ENCODE data around the gene ITGB2. TPM values are rescaled to one million over a fixed set of nuclear protein-coding genes. Genes with fewer than 3 reads are reported as not detected.

ITGB2 gene
- total and polyA plus RNA-seq, 2 donors (not counting 1 experiment from before 2014, with no cell fraction given) = 0.05 TPM; not detected in 1

- H3K27me3 ChIP-seq (ENCODE audit: control insufficient read depth, insufficient read depth, low read length) = peaks cover 2% of the 10 kb centered on the region
- H3K4me2 ChIP-seq (ENCODE audit: extremely low read depth, insufficient read depth, low read length) = no peak overlapping the region
- no peak overlapping the region for H3K9ac ChIP-seq (ENCODE audit: insufficient read depth, low read length)
- TF ChIP-seq CTCF (conservative IDR thresholded peaks at IDR 0.05 in 1 of 2, IDR thresholded peaks at IDR 0.05 in 1 of 2; ENCODE audit: low read depth in 1 of 2, low read length in 2 of 2) (no peak), EZH2 (IDR thresholded peaks at IDR 0.05; ENCODE audit: low read length, missing control alignments) (no peak)
- DNase-seq (ENCODE audit: low read depth in 2 of 2) = no peak
- no peaks in the 10 kb centered on the region for H4K20me1 ChIP-seq (ENCODE audit: control insufficient read depth, extremely low read depth, insufficient read depth, low read length)
- no peak overlapping the region for H3K27ac ChIP-seq (ENCODE audit: insufficient read depth, low read length)
- no peaks in the 10 kb centered on the region for H3K9me3 ChIP-seq (ENCODE audit: control insufficient read depth, insufficient read depth, low read depth, low read length)
- H3K4me3 ChIP-seq (replicated peaks in 1 of 4; ENCODE audit: control extremely low read depth in 1 of 4, insufficient read depth in 1 of 4, low read depth in 3 of 4, low read length in 4 of 4) = no peak overlapping the region
- no peaks in the 10 kb centered on the region for H3K36me3 ChIP-seq (ENCODE audit: control insufficient read depth, insufficient read depth, low read length)
- no peaks in the 10 kb centered on the region for H3K79me2 ChIP-seq (ENCODE audit: control insufficient read depth, insufficient read depth, low read length)
- H3K4me1 ChIP-seq (ENCODE audit: control insufficient read depth, extremely low read depth, insufficient read depth, low read length) = no peaks in the 10 kb centered on the region
- H2AFZ ChIP-seq (ENCODE audit: low read length) = no peak overlapping the region
These were observed 34.3 kb downstream of the ITGB2 start for GRCh38 chr21:44886113-44887075.

- H3K4me1 ChIP-seq (ENCODE audit: control insufficient read depth, extremely low read depth, insufficient read depth, low read length) = no peaks in the 10 kb centered on the region
- peaks cover 2% of the 10 kb centered on the region for H3K27me3 ChIP-seq (ENCODE audit: control insufficient read depth, insufficient read depth, low read length)
- no peak for DNase-seq (ENCODE audit: low read depth in 2 of 2)
- no peaks in the 10 kb centered on the region for H4K20me1 ChIP-seq (ENCODE audit: control insufficient read depth, extremely low read depth, insufficient read depth, low read length)
- no peak overlapping the region for H3K27ac ChIP-seq (ENCODE audit: insufficient read depth, low read length)
- no peaks in the 10 kb centered on the region for H3K9me3 ChIP-seq (ENCODE audit: control insufficient read depth, insufficient read depth, low read depth, low read length)
- H3K36me3 ChIP-seq (ENCODE audit: control insufficient read depth, insufficient read depth, low read length) = no peaks in the 10 kb centered on the region
- no peak overlapping the region for H2AFZ ChIP-seq (ENCODE audit: low read length)
- H3K4me3 ChIP-seq (replicated peaks in 1 of 4; ENCODE audit: control extremely low read depth in 1 of 4, insufficient read depth in 1 of 4, low read depth in 3 of 4, low read length in 4 of 4) = no peak overlapping the region
- no peak overlapping the region for H3K4me2 ChIP-seq (ENCODE audit: extremely low read depth, insufficient read depth, low read length)
- H3K79me2 ChIP-seq (ENCODE audit: control insufficient read depth, insufficient read depth, low read length) = no peaks in the 10 kb centered on the region
- TF ChIP-seq EZH2 (IDR thresholded peaks at IDR 0.05; ENCODE audit: low read length, missing control alignments) = no peak
- TF ChIP-seq CTCF (conservative IDR thresholded peaks at IDR 0.05 in 1 of 2, IDR thresholded peaks at IDR 0.05 in 1 of 2; ENCODE audit: low read depth in 1 of 2, low read length in 2 of 2) = no peak
- H3K9ac ChIP-seq (ENCODE audit: insufficient read depth, low read length) = no peak overlapping the region
These were observed 35.1 kb downstream of the ITGB2 start for GRCh38 chr21:44885615-44886014.

DNA sequence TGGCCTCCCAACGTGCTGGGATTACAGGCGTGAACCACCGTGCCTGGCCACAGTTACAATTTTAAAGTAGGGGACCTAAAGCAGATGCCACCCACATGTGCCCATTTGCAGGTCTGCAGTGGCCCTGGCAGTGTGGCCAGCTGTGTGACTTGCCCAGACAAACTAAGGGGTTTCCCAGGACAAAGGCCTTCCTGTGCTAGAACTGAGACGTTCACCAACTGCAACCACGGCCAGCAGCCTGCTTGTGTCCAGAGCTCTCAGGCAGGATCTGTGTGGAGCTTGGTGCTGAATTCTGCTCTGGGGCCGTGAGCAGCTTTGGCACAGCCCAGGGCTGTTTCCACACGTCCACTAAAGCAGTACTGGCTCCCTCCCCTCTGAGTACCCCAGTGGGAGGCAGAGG, 36.6 kb downstream of the ITGB2 start:
- H3K36me3 ChIP-seq (ENCODE audit: control insufficient read depth, insufficient read depth, low read length) = no peaks in the 10 kb centered on the region
- no peak overlapping the region for H3K4me3 ChIP-seq (replicated peaks in 1 of 4; ENCODE audit: control extremely low read depth in 1 of 4, insufficient read depth in 1 of 4, low read depth in 3 of 4, low read length in 4 of 4)
- no peak for DNase-seq (ENCODE audit: low read depth in 2 of 2)
- H3K27me3 ChIP-seq (ENCODE audit: control insufficient read depth, insufficient read depth, low read length) = peaks cover 2% of the 10 kb centered on the region
- H3K4me1 ChIP-seq (ENCODE audit: control insufficient read depth, extremely low read depth, insufficient read depth, low read length) = no peaks in the 10 kb centered on the region
- H3K4me2 ChIP-seq (ENCODE audit: extremely low read depth, insufficient read depth, low read length) = no peak overlapping the region
- no peaks in the 10 kb centered on the region for H3K79me2 ChIP-seq (ENCODE audit: control insufficient read depth, insufficient read depth, low read length)
- no peaks in the 10 kb centered on the region for H3K9me3 ChIP-seq (ENCODE audit: control insufficient read depth, insufficient read depth, low read depth, low read length)
- H3K9ac ChIP-seq (ENCODE audit: insufficient read depth, low read length) = no peak overlapping the region
- no peaks in the 10 kb centered on the region for H4K20me1 ChIP-seq (ENCODE audit: control insufficient read depth, extremely low read depth, insufficient read depth, low read length)
- H2AFZ ChIP-seq (ENCODE audit: low read length) = no peak overlapping the region
- no peak overlapping the region for H3K27ac ChIP-seq (ENCODE audit: insufficient read depth, low read length)
- no peak for TF ChIP-seq EZH2 (IDR thresholded peaks at IDR 0.05; ENCODE audit: low read length, missing control alignments)

All from fibroblast of lung (primary cell).